ENCODE results near the gene TMEM63B. TPM values are rescaled to one million over a fixed set of nuclear protein-coding genes. Genes with fewer than 3 reads are reported as not detected.

The TMEM63B gene
- total and polyA plus RNA-seq, 2 of the 8 experiments (the other 6 are each of a cell fraction or from before 2014, with no cell fraction given), result 61.1 to 96.8 TPM

DNA sequence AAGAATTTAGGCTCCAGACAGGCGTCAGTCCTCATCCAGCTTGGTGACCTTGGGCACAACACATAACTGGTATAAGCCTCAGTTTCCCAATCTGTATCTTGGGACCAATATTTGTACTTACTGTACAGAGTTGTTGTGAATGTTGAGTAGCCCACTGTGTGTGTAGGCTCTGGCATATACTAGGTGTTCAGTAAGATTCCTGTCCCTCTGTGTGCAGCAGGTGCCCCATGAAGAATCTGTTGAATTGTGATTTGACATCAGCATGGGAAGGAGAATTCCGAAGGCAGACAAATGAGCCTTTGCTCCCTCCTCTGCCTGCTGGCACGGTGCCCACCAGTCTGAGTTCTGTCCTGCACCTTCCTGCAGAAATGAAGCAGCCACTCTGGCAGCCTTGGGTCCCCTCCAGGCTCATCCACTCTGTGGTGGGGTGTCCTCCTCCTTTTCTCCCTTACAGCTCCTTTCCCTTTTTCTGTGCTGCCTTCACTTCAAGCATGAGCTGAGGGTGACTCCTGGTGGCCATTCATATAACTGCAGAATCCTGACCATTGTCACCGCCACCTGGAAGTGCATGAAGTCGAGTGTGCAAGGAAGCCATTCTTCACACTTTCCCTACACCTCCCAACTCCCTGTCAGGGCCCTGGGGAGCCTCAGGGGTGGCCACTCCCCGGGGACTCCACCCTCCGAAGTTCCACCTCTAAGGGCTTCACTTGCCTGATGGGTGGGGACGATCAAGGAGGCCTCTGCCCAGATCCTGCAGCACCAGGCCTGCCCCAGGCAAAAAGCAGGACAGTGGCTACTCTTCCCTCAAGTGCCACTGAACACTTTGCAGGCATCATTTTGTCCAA, 48.3 kb upstream of the TMEM63B start (continued):
- TF ChIP-seq, protein P1, sequence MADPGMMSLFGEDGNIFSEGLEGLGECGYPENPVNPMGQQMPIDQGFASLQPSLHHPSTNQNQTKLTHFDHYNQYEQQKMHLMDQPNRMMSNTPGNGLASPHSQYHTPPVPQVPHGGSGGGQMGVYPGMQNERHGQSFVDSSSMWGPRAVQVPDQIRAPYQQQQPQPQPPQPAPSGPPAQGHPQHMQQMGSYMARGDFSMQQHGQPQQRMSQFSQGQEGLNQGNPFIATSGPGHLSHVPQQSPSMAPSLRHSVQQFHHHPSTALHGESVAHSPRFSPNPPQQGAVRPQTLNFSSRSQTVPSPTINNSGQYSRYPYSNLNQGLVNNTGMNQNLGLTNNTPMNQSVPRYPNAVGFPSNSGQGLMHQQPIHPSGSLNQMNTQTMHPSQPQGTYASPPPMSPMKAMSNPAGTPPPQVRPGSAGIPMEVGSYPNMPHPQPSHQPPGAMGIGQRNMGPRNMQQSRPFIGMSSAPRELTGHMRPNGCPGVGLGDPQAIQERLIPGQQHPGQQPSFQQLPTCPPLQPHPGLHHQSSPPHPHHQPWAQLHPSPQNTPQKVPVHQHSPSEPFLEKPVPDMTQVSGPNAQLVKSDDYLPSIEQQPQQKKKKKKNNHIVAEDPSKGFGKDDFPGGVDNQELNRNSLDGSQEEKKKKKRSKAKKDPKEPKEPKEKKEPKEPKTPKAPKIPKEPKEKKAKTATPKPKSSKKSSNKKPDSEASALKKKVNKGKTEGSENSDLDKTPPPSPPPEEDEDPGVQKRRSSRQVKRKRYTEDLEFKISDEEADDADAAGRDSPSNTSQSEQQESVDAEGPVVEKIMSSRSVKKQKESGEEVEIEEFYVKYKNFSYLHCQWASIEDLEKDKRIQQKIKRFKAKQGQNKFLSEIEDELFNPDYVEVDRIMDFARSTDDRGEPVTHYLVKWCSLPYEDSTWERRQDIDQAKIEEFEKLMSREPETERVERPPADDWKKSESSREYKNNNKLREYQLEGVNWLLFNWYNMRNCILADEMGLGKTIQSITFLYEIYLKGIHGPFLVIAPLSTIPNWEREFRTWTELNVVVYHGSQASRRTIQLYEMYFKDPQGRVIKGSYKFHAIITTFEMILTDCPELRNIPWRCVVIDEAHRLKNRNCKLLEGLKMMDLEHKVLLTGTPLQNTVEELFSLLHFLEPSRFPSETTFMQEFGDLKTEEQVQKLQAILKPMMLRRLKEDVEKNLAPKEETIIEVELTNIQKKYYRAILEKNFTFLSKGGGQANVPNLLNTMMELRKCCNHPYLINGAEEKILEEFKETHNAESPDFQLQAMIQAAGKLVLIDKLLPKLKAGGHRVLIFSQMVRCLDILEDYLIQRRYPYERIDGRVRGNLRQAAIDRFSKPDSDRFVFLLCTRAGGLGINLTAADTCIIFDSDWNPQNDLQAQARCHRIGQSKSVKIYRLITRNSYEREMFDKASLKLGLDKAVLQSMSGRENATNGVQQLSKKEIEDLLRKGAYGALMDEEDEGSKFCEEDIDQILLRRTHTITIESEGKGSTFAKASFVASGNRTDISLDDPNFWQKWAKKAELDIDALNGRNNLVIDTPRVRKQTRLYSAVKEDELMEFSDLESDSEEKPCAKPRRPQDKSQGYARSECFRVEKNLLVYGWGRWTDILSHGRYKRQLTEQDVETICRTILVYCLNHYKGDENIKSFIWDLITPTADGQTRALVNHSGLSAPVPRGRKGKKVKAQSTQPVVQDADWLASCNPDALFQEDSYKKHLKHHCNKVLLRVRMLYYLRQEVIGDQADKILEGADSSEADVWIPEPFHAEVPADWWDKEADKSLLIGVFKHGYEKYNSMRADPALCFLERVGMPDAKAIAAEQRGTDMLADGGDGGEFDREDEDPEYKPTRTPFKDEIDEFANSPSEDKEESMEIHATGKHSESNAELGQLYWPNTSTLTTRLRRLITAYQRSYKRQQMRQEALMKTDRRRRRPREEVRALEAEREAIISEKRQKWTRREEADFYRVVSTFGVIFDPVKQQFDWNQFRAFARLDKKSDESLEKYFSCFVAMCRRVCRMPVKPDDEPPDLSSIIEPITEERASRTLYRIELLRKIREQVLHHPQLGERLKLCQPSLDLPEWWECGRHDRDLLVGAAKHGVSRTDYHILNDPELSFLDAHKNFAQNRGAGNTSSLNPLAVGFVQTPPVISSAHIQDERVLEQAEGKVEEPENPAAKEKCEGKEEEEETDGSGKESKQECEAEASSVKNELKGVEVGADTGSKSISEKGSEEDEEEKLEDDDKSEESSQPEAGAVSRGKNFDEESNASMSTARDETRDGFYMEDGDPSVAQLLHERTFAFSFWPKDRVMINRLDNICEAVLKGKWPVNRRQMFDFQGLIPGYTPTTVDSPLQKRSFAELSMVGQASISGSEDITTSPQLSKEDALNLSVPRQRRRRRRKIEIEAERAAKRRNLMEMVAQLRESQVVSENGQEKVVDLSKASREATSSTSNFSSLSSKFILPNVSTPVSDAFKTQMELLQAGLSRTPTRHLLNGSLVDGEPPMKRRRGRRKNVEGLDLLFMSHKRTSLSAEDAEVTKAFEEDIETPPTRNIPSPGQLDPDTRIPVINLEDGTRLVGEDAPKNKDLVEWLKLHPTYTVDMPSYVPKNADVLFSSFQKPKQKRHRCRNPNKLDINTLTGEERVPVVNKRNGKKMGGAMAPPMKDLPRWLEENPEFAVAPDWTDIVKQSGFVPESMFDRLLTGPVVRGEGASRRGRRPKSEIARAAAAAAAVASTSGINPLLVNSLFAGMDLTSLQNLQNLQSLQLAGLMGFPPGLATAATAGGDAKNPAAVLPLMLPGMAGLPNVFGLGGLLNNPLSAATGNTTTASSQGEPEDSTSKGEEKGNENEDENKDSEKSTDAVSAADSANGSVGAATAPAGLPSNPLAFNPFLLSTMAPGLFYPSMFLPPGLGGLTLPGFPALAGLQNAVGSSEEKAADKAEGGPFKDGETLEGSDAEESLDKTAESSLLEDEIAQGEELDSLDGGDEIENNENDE (IDR thresholded peaks at IDR 0.05; ENCODE audit: insufficient replicate concordance, low read length), result no peak
- TF ChIP-seq SAP30 (IDR thresholded peaks at IDR 0.05; ENCODE audit: insufficient read depth, insufficient replicate concordance, low read length) (no peak), SIN3A (conservative IDR thresholded peaks at IDR 0.05 in 1 of 2, IDR thresholded peaks at IDR 0.05 in 1 of 2; ENCODE audit: low read depth in 1 of 2, low read length in 2 of 2) (peak in 1 of 2 experiments; percentile 56; a peak in 1 of 4 replicates)
- TF ChIP-seq, protein P2, sequence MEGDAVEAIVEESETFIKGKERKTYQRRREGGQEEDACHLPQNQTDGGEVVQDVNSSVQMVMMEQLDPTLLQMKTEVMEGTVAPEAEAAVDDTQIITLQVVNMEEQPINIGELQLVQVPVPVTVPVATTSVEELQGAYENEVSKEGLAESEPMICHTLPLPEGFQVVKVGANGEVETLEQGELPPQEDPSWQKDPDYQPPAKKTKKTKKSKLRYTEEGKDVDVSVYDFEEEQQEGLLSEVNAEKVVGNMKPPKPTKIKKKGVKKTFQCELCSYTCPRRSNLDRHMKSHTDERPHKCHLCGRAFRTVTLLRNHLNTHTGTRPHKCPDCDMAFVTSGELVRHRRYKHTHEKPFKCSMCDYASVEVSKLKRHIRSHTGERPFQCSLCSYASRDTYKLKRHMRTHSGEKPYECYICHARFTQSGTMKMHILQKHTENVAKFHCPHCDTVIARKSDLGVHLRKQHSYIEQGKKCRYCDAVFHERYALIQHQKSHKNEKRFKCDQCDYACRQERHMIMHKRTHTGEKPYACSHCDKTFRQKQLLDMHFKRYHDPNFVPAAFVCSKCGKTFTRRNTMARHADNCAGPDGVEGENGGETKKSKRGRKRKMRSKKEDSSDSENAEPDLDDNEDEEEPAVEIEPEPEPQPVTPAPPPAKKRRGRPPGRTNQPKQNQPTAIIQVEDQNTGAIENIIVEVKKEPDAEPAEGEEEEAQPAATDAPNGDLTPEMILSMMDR (IDR thresholded peaks at IDR 0.05; ENCODE audit: control extremely low read depth in 1 of 3, insufficient read depth in 1 of 3, low read depth in 1 of 3, low read length in 3 of 3), result peak in 2 of 3 experiments; percentile 91 to 96; a peak in 3 of 4 replicates
- TF ChIP-seq, protein P3, sequence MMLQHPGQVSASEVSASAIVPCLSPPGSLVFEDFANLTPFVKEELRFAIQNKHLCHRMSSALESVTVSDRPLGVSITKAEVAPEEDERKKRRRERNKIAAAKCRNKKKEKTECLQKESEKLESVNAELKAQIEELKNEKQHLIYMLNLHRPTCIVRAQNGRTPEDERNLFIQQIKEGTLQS (IDR thresholded peaks at IDR 0.05; ENCODE audit: insufficient read depth, low read depth, low read length), result no peak

All from H1 (cell line).